Neuronal stem cell (in vitro differentiated cells): ENCODE measurements around the gene HOXB13.

Source experiments
- DNase-seq: peaks from one replicate; pipeline ENCODE4 v3.0.0-alpha.2; 2013; ENCODE audit warnings: low spot score
- H2AFZ ChIP-seq: one replicate; pipeline ENCODE4 v1.6.1; 2013; ENCODE audit warnings: mild to moderate bottlenecking, low read length, inconsistent platforms
- H2AK5ac ChIP-seq: 2 replicates; pipeline ENCODE4 v1.6.1; 2013; ENCODE audit warnings: low read depth, mild to moderate bottlenecking, inconsistent platforms, low read length, moderate library complexity, mixed read lengths
- H2BK120ac ChIP-seq: 2 replicates; pipeline ENCODE4 v1.6.1; 2013; ENCODE audit warnings: low read depth, mild to moderate bottlenecking, inconsistent platforms, low read length, moderate library complexity, mixed read lengths
- H2BK12ac ChIP-seq: one replicate; pipeline ENCODE4 v1.6.1; 2013; ENCODE audit warnings: low read length, inconsistent platforms
- H2BK15ac ChIP-seq: 2 replicates; pipeline ENCODE4 v1.6.1; 2013; ENCODE audit warnings: mild to moderate bottlenecking, low read length, inconsistent platforms, mixed read lengths
- H2BK5ac ChIP-seq: one replicate; pipeline ENCODE4 v1.6.1; 2013; ENCODE audit warnings: inconsistent platforms, mild to moderate bottlenecking, low read length, moderate library complexity
- H3K14ac ChIP-seq: one replicate; pipeline ENCODE4 v1.6.1; 2013; ENCODE audit warnings: low read length, inconsistent platforms
- H3K18ac ChIP-seq: 2 replicates; pipeline ENCODE4 v1.6.1; 2013; ENCODE audit warnings: low read length, inconsistent platforms
- H3K23ac ChIP-seq: 2 replicates; pipeline ENCODE4 v1.6.1; 2013; ENCODE audit warnings: low read depth, mild to moderate bottlenecking, mixed read lengths, low read length, inconsistent platforms; ENCODE audit not compliant: poor library complexity
- H3K27ac ChIP-seq: replicated peaks from 3 replicates; pipeline ENCODE4 v1.5.1; 2013; ENCODE audit warnings: low read length, inconsistent platforms
- H3K27me3 ChIP-seq, 3 experiments: 2 replicates each; pipeline ENCODE4 v1.6.1; 2013; ENCODE audit warnings: low read length in 3 of 3, mild to moderate bottlenecking in 2 of 3, inconsistent platforms in 1 of 3, low read depth in 1 of 3, mixed read lengths in 1 of 3, moderate library complexity in 1 of 3; ENCODE audit not compliant: control insufficient read depth in 3 of 3, insufficient read depth in 3 of 3
- H3K36me3 ChIP-seq, 2 donors: replicated peaks in 1 of 2; 2 replicates each; pipeline ENCODE4 v1.6.1; 2013; ENCODE audit warnings: low read length in 2 of 2; ENCODE audit not compliant: control insufficient read depth in 2 of 2, insufficient read depth in 2 of 2
- H3K4ac ChIP-seq: 2 replicates; pipeline ENCODE4 v1.6.1; 2013; ENCODE audit warnings: inconsistent platforms, mild to moderate bottlenecking, low read length, moderate library complexity
- H3K4me1 ChIP-seq, 2 donors: 1 replicate in 1 of 2; 2 replicates in 1 of 2; pipeline ENCODE4 v1.6.1; 2013; ENCODE audit warnings: low read length in 2 of 2, low read depth in 1 of 2; ENCODE audit not compliant: control insufficient read depth in 2 of 2, insufficient read depth in 1 of 2
- H3K4me2 ChIP-seq: one replicate; pipeline ENCODE4 v1.6.1; 2013; ENCODE audit warnings: mild to moderate bottlenecking, low read length, inconsistent platforms; ENCODE audit not compliant: insufficient read depth, poor library complexity, severe bottlenecking
- H3K4me3 ChIP-seq, 2 donors: 2 replicates each; pipeline ENCODE4 v1.5.1; 2013; ENCODE audit warnings: low read length in 2 of 2, mild to moderate bottlenecking in 2 of 2, inconsistent platforms in 1 of 2, moderate library complexity in 1 of 2
- H3K79me1 ChIP-seq: one replicate; pipeline ENCODE4 v1.6.1; 2013; ENCODE audit warnings: low read depth, mild to moderate bottlenecking, inconsistent platforms, low read length, moderate library complexity
- H3K9ac ChIP-seq: one replicate; pipeline ENCODE4 v1.6.1; 2013; ENCODE audit warnings: mild to moderate bottlenecking, low read depth, low read length, inconsistent platforms; ENCODE audit not compliant: poor library complexity
- H3K9me3 ChIP-seq, 2 donors: replicated peaks in 1 of 2; 2 replicates each; pipeline versions ENCODE3 to v1.6.1; 2013; ENCODE audit warnings: low read length in 2 of 2, mild to moderate bottlenecking in 2 of 2, inconsistent platforms in 1 of 2, low read depth in 1 of 2, mixed read lengths in 1 of 2, moderate library complexity in 1 of 2; ENCODE audit not compliant: control insufficient read depth in 2 of 2, insufficient read depth in 1 of 2
- H4K8ac ChIP-seq: one replicate; pipeline ENCODE4 v1.6.1; 2013; ENCODE audit warnings: low read depth, mild to moderate bottlenecking, inconsistent platforms, low read length, moderate library complexity
- H4K91ac ChIP-seq: one replicate; pipeline ENCODE4 v1.6.1; 2013; ENCODE audit warnings: low read length, low read depth, mild to moderate bottlenecking, inconsistent platforms; ENCODE audit not compliant: poor library complexity
- WGBS, 2 donors: extraction: QIAGEN DNeasy Blood & Tissue Kit; methylation state at CpG; one replicate each; pipeline ENCODE4 v1.1.7; 2013; ENCODE audit warnings: missing lambda C conversion rate in 2 of 2, mixed read lengths in 1 of 2; ENCODE audit not compliant: insufficient read length in 2 of 2, insufficient replicate concordance in 1 of 2; ENCODE audit errors: extremely low coverage in 2 of 2; 5-methylcytosine and 5-hydroxymethylcytosine counted together

The HOXB13 gene

GRCh38 chr17:48751733-48752398, 23.3 kb upstream of the HOXB13 start:
- H3K4me2 ChIP-seq, result no peak overlapping the region
- no peak overlapping the region for H3K23ac ChIP-seq
- no peak overlapping the region for H2BK15ac ChIP-seq
- no peaks in the 10 kb centered on the region for H3K79me1 ChIP-seq
- no peak overlapping the region for H2BK120ac ChIP-seq
- H3K9ac ChIP-seq, result no peak overlapping the region
- H3K4me1 ChIP-seq, result no peaks in the 10 kb centered on the region
- no peaks in the 10 kb centered on the region for H3K36me3 ChIP-seq
- H2BK5ac ChIP-seq, result no peak overlapping the region
- no peak overlapping the region for H4K8ac ChIP-seq
- H3K27me3 ChIP-seq, result peaks cover 55 to 98% (median 91%) of the 10 kb centered on the region in 3 experiments
- DNase-seq, result no peak
- H4K91ac ChIP-seq, result no peak overlapping the region
- H3K18ac ChIP-seq, result no peak overlapping the region
- H2AFZ ChIP-seq, result no peak overlapping the region
- H3K27ac ChIP-seq, result no peak overlapping the region
- H2AK5ac ChIP-seq, result no peak overlapping the region
- H3K14ac ChIP-seq, result no peak overlapping the region
- no peak overlapping the region for H2BK12ac ChIP-seq
- no peak overlapping the region for H3K4ac ChIP-seq
- WGBS, 2 donors, result no CpG with 5 or more reads among the region's 13 CpGs
- peaks cover 2 to 7% of the 10 kb centered on the region in 2 donors for H3K9me3 ChIP-seq
- H3K4me3 ChIP-seq, result peak overlapping the region in 1 of 2 donors; percentile 5

- no peak for DNase-seq
- H2BK15ac ChIP-seq, result no peak overlapping the region
- H4K91ac ChIP-seq, result no peak overlapping the region
- peaks cover 58 to 100% (median 92%) of the 10 kb centered on the region in 3 experiments for H3K27me3 ChIP-seq
- no peak overlapping the region for H3K4ac ChIP-seq
- H3K18ac ChIP-seq, result no peak overlapping the region
- H3K9ac ChIP-seq, result no peak overlapping the region
- H3K4me3 ChIP-seq, result no peak overlapping the region
- H2AK5ac ChIP-seq, result no peak overlapping the region
- H2AFZ ChIP-seq, result no peak overlapping the region
- no peaks in the 10 kb centered on the region for H3K79me1 ChIP-seq
- no peaks in the 10 kb centered on the region for H3K4me1 ChIP-seq
- H4K8ac ChIP-seq, result no peak overlapping the region
- H2BK12ac ChIP-seq, result no peak overlapping the region
- peaks cover 2 to 7% of the 10 kb centered on the region in 2 donors for H3K9me3 ChIP-seq
- H3K27ac ChIP-seq, result no peak overlapping the region
- no peak overlapping the region for H3K14ac ChIP-seq
- H3K36me3 ChIP-seq, result no peaks in the 10 kb centered on the region
- no CpG with 5 or more reads among the region's 3 CpGs for WGBS, 2 donors
- H2BK120ac ChIP-seq, result no peak overlapping the region
- no peak overlapping the region for H3K4me2 ChIP-seq
- H2BK5ac ChIP-seq, result no peak overlapping the region
- no peak overlapping the region for H3K23ac ChIP-seq
Observed at GRCh38 chr17:48751172-48751571, 22.6 kb upstream of the HOXB13 start.

GRCh38 chr17:48749621-48750553, 21.3 kb upstream of the HOXB13 start:
- no peak overlapping the region for H3K4me2 ChIP-seq
- no peaks in the 10 kb centered on the region for H3K4me1 ChIP-seq
- no peak overlapping the region for H3K14ac ChIP-seq
- H2BK120ac ChIP-seq, result no peak overlapping the region
- H3K23ac ChIP-seq, result peak overlapping the region; percentile 2
- no peak overlapping the region for H2BK5ac ChIP-seq
- WGBS, 2 donors, result no CpG with 5 or more reads among the region's 32 CpGs
- no peak overlapping the region for H3K18ac ChIP-seq
- DNase-seq, result no peak
- H3K79me1 ChIP-seq, result no peaks in the 10 kb centered on the region
- H2AFZ ChIP-seq, result no peak overlapping the region
- H3K27ac ChIP-seq, result no peak overlapping the region
- H4K91ac ChIP-seq, result no peak overlapping the region
- H2BK15ac ChIP-seq, result no peak overlapping the region
- no peak overlapping the region for H3K9ac ChIP-seq
- peaks cover 66 to 100% (median 92%) of the 10 kb centered on the region in 3 experiments for H3K27me3 ChIP-seq
- H3K4ac ChIP-seq, result no peak overlapping the region
- H2AK5ac ChIP-seq, result no peak overlapping the region
- H3K36me3 ChIP-seq, result no peaks in the 10 kb centered on the region
- no peak overlapping the region for H4K8ac ChIP-seq
- peaks cover 2 to 7% of the 10 kb centered on the region in 2 donors for H3K9me3 ChIP-seq
- no peak overlapping the region for H2BK12ac ChIP-seq
- no peak overlapping the region for H3K4me3 ChIP-seq
